Measurements from ENCODE around the gene RBMS3. TPM values are rescaled to one million over a fixed set of nuclear protein-coding genes. Genes with fewer than 3 reads are reported as not detected.

The RBMS3 gene
- total RNA-seq, 1 experiment from 2014 or later: 8.7 TPM

- CTCF ChIA-PET: no interaction called here
- Mint-ChIP-seq H3K4me3 (no peak overlapping the region), H3K4me1 (peaks cover 5% of the 10 kb centered on the region; the same call in 1 of the 2 replicates), H3K9me3 (no peaks in the 10 kb centered on the region), H3K27ac (no peak overlapping the region), H3K27me3 (ENCODE audit: low read depth) (no peaks in the 10 kb centered on the region), H3K36me3 (no peaks in the 10 kb centered on the region)
- DNase-seq (ENCODE audit: low spot score) (no peak), ATAC-seq (no peak)
- no peak for TF ChIP-seq SMAD4 (CRISPR knock-in tag; IDR thresholded peaks at IDR 0.05)
- no peak for TF ChIP-seq ELF4 (CRISPR knock-in tag; IDR thresholded peaks at IDR 0.05; ENCODE audit: low read depth)
- no peak for TF ChIP-seq CREB1 (CRISPR knock-in tag; IDR thresholded peaks at IDR 0.05)
- no peak for TF ChIP-seq ZNF263 (CRISPR knock-in tag; IDR thresholded peaks at IDR 0.05; ENCODE audit: low read depth)
- no peak for TF ChIP-seq PRRX2 (CRISPR knock-in tag; IDR thresholded peaks at IDR 0.05)
- TF ChIP-seq OVOL2 (CRISPR knock-in tag; IDR thresholded peaks at IDR 0.05; ENCODE audit: borderline replicate concordance): no peak
- TF ChIP-seq ZNF138 (CRISPR knock-in tag; conservative IDR thresholded peaks at IDR 0.05): no peak
- TF ChIP-seq TP53 (CRISPR knock-in tag; IDR thresholded peaks at IDR 0.05): no peak
- no peak for TF ChIP-seq FOXP1 (CRISPR knock-in tag; IDR thresholded peaks at IDR 0.05; ENCODE audit: borderline replicate concordance)
- TF ChIP-seq USF2 (CRISPR knock-in tag; IDR thresholded peaks at IDR 0.05): no peak
- no peak for TF ChIP-seq TEAD1 (CRISPR knock-in tag; IDR thresholded peaks at IDR 0.05)
- no peak for TF ChIP-seq MXD4 (CRISPR knock-in tag; IDR thresholded peaks at IDR 0.05; ENCODE audit: borderline replicate concordance)
- no peak for TF ChIP-seq AR (CRISPR knock-in tag; IDR thresholded peaks at IDR 0.05)
- no peak for TF ChIP-seq JAZF1 (CRISPR knock-in tag; IDR thresholded peaks at IDR 0.05)
- TF ChIP-seq PREB (CRISPR knock-in tag; IDR thresholded peaks at IDR 0.05; ENCODE audit: borderline replicate concordance): no peak
- TF ChIP-seq HMGXB4 (CRISPR knock-in tag; IDR thresholded peaks at IDR 0.05): no peak
- POLR2A ChIA-PET: no interaction called here
Observed at GRCh38 chr3:29271475-29271874, 9.4 kb upstream of the RBMS3 start.

GRCh38 chr3:29274667-29275066, 6.2 kb upstream of the RBMS3 start:
- DNase-seq (ENCODE audit: low spot score): no peak
- no peak overlapping the region for H3K4me3 Mint-ChIP-seq
- no peaks in the 10 kb centered on the region for H3K27me3 Mint-ChIP-seq (ENCODE audit: low read depth)
- H3K36me3 Mint-ChIP-seq: no peaks in the 10 kb centered on the region
- ChIA-PET CTCF (no interaction called here), POLR2A (no interaction called here)
- no peak for ATAC-seq
- no peaks in the 10 kb centered on the region for H3K9me3 Mint-ChIP-seq
- peaks cover 23% of the 10 kb centered on the region for H3K4me1 Mint-ChIP-seq
- no peak overlapping the region for H3K27ac Mint-ChIP-seq
- TF ChIP-seq FOXJ3 (CRISPR knock-in tag; IDR thresholded peaks at IDR 0.05; ENCODE audit: borderline replicate concordance) (no peak), NFATC4 (CRISPR knock-in tag; IDR thresholded peaks at IDR 0.05) (no peak), JUN (CRISPR knock-in tag; IDR thresholded peaks at IDR 0.05) (no peak), USF2 (CRISPR knock-in tag; IDR thresholded peaks at IDR 0.05) (no peak), ZNF281 (CRISPR knock-in tag; IDR thresholded peaks at IDR 0.05) (no peak), HMGXB4 (CRISPR knock-in tag; IDR thresholded peaks at IDR 0.05) (no peak), KAT7 (CRISPR knock-in tag; IDR thresholded peaks at IDR 0.05; ENCODE audit: borderline replicate concordance) (no peak)
- TF ChIP-seq, protein P1, sequence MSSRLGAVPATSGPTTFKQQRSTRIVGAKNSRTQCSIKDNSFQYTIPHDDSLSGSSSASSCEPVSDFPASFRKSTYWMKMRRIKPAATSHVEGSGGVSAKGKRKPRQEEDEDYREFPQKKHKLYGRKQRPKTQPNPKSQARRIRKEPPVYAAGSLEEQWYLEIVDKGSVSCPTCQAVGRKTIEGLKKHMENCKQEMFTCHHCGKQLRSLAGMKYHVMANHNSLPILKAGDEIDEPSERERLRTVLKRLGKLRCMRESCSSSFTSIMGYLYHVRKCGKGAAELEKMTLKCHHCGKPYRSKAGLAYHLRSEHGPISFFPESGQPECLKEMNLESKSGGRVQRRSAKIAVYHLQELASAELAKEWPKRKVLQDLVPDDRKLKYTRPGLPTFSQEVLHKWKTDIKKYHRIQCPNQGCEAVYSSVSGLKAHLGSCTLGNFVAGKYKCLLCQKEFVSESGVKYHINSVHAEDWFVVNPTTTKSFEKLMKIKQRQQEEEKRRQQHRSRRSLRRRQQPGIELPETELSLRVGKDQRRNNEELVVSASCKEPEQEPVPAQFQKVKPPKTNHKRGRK (CRISPR knock-in tag; IDR thresholded peaks at IDR 0.05; ENCODE audit: borderline replicate concordance): no peak

Data from WTC11 (cell line).